ENCODE measurements around the gene MOB3B.

DNA sequence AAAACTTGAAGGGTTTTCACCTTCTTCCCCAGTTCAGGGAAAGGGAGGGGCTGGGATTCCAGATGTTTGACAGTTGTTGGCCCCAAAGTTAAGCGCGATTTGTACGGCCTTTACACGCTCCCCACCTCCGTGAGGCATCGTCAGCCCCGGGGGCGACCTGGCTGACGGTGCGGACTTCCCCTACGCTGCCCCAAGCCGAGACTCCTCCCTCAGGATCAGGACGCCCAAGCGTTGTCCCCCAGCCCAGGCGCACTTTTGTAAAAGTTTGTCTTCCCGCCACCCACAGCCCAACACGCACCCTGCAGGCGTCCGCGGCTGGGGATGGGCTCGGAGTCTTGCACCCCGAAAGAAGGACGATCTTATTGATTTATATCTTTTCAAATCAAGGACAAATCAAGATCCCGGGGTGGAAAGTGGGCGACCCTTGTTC, 713 bp downstream of the MOB3B start:
- TF ChIP-seq, protein P1, sequence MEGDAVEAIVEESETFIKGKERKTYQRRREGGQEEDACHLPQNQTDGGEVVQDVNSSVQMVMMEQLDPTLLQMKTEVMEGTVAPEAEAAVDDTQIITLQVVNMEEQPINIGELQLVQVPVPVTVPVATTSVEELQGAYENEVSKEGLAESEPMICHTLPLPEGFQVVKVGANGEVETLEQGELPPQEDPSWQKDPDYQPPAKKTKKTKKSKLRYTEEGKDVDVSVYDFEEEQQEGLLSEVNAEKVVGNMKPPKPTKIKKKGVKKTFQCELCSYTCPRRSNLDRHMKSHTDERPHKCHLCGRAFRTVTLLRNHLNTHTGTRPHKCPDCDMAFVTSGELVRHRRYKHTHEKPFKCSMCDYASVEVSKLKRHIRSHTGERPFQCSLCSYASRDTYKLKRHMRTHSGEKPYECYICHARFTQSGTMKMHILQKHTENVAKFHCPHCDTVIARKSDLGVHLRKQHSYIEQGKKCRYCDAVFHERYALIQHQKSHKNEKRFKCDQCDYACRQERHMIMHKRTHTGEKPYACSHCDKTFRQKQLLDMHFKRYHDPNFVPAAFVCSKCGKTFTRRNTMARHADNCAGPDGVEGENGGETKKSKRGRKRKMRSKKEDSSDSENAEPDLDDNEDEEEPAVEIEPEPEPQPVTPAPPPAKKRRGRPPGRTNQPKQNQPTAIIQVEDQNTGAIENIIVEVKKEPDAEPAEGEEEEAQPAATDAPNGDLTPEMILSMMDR (IDR thresholded peaks at IDR 0.05), result no peak
- TF ChIP-seq POLR2A (IDR thresholded peaks at IDR 0.05), result no peak
